SK-N-SH (cell line): ENCODE results near the gene ERGIC2. TPM values are rescaled to one million over a fixed set of nuclear protein-coding genes. Genes with fewer than 3 reads are reported as not detected.

Experiments
- CTCF ChIA-PET: fragments of 300-600, 350-600 bp; formaldehyde crosslinking; extraction: SDS; loops from one replicate; lab custom pipeline; 2021; lab: Yijun Ruan, JAX
- POLR2A ChIA-PET: fragments of 350-600 bp; sonication (Branson Sonifier 250); formaldehyde crosslinking; extraction: SDS; loops from one replicate; lab custom pipeline; 2020; ENCODE audit warnings: antibody characterized with exemption, inconsistent platforms; lab: Yijun Ruan, JAX
- DNase-seq: peaks from one replicate; pipeline ENCODE4 v3.0.0; 2012
- H2AFZ ChIP-seq: fragments of 200-600 bp; sonication (generic); 2 replicates; pipeline ENCODE4 v1.8.1; 2016; ENCODE audit warnings: antibody characterized with exemption, mild to moderate bottlenecking, low read depth
- H3F3A ChIP-seq: fragments of 200-600 bp; sonication (generic); replicated peaks from 2 replicates; pipeline ENCODE3; 2016; ENCODE audit warnings: antibody characterized with exemption, mild to moderate bottlenecking; ENCODE audit not compliant: insufficient read depth
- H3K27ac ChIP-seq, 2 experiments: fragments of 200-500 bp in 1 of 2; fragments of 200-600 bp in 1 of 2; sonication (Bioruptor generic) in 1 of 2; sonication (generic), shearing (Covaris generic) in 1 of 2; 2 replicates each; pipeline versions ENCODE4 v1.5.1 to v1.6.1; 2014 to 2016; ENCODE audit warnings: low read depth in 2 of 2, inconsistent platforms in 1 of 2, low read length in 1 of 2, mild to moderate bottlenecking in 1 of 2, mixed read lengths in 1 of 2
- H3K27me3 ChIP-seq: fragments of 200-600 bp; sonication (generic), shearing (Covaris generic); 2 replicates; pipeline ENCODE4 v1.6.1; 2016; ENCODE audit warnings: mixed run types; ENCODE audit not compliant: insufficient read depth
- H3K36me3 ChIP-seq, 2 experiments: fragments of 200-500 bp in 1 of 2; fragments of 200-600 bp in 1 of 2; sonication (Bioruptor generic) in 1 of 2; sonication (generic) in 1 of 2; replicated peaks in 1 of 2; 2 replicates each; pipeline versions ENCODE3 to v1.5.1; 2014 to 2016; ENCODE audit warnings: low read length in 1 of 2, mild to moderate bottlenecking in 1 of 2; ENCODE audit not compliant: insufficient read depth in 2 of 2, control insufficient read depth in 1 of 2
- H3K4me1 ChIP-seq, 2 experiments: fragments of 200-500 bp in 1 of 2; fragments of 200-600 bp in 1 of 2; sonication (Bioruptor generic) in 1 of 2; sonication (generic), shearing (Covaris generic) in 1 of 2; 2 replicates each; pipeline versions ENCODE4 v1.5.1 to v1.6.1; 2014 to 2016; ENCODE audit warnings: low read depth in 1 of 2, low read length in 1 of 2, mixed run types in 1 of 2; ENCODE audit not compliant: insufficient read depth in 2 of 2, control insufficient read depth in 1 of 2
- H3K4me2 ChIP-seq: fragments of 200-600 bp; sonication (generic), shearing (Covaris generic); 2 replicates; pipeline ENCODE4 v1.6.1; 2017; ENCODE audit warnings: mixed run types
- H3K4me3 ChIP-seq, 2 experiments: fragments of 200-500 bp in 1 of 2; fragments of 200-600 bp in 1 of 2; sonication (Bioruptor generic) in 1 of 2; sonication (generic), shearing (Covaris generic) in 1 of 2; 2 replicates each; pipeline versions ENCODE4 v1.5.1 to v1.8.1; 2014 to 2016; ENCODE audit warnings: low read depth in 2 of 2, inconsistent platforms in 1 of 2, low read length in 1 of 2, mild to moderate bottlenecking in 1 of 2, mixed read lengths in 1 of 2, moderate library complexity in 1 of 2
- H3K79me2 ChIP-seq: fragments of 200-600 bp; sonication (generic); 2 replicates; pipeline ENCODE4 v1.8.1; 2017; ENCODE audit warnings: mild to moderate bottlenecking; ENCODE audit not compliant: insufficient read depth
- H3K9ac ChIP-seq: fragments of 200-600 bp; sonication (generic); 2 replicates; pipeline ENCODE4 v1.6.1; 2017; ENCODE audit warnings: mixed run types
- H3K9me2 ChIP-seq: fragments of 200-600 bp; sonication (generic); 2 replicates; pipeline ENCODE4 v1.6.1; 2017; ENCODE audit warnings: mixed run types
- H3K9me3 ChIP-seq: fragments of 200-600 bp; sonication (generic); 2 replicates; pipeline ENCODE4 v1.6.1; 2017; ENCODE audit warnings: mixed run types, mild to moderate bottlenecking, moderate library complexity
- H4K20me1 ChIP-seq: fragments of 200-600 bp; sonication (generic); 2 replicates; pipeline ENCODE4 v1.6.1; 2017; ENCODE audit warnings: mild to moderate bottlenecking, mixed run types; ENCODE audit not compliant: insufficient read depth
- FOXJ3 ChIP-seq: sonication (generic); formaldehyde crosslinking; IDR thresholded peaks from 2 replicates; pipeline ENCODE4 v1.5.1; 2020; ENCODE audit warnings: mild to moderate bottlenecking, missing genetic modification reagents
- MXI1 ChIP-seq: IDR thresholded peaks from 2 replicates; pipeline ENCODE4 v1.6.1; 2012; ENCODE audit warnings: mild to moderate bottlenecking, low read depth, low read length, improper control_type of control experiment
- NFIC ChIP-seq: IDR thresholded peaks from 2 replicates; pipeline ENCODE4 v1.4.0; 2012; ENCODE audit warnings: borderline replicate concordance
- NRF1 ChIP-seq: IDR thresholded peaks from 2 replicates; pipeline ENCODE4 v1.6.1; 2012; ENCODE audit warnings: low read depth, mild to moderate bottlenecking, low read length
- RAD21 ChIP-seq: IDR thresholded peaks from 2 replicates; pipeline ENCODE4 v1.6.1; 2012; ENCODE audit warnings: mild to moderate bottlenecking, low read length
- REST ChIP-seq: IDR thresholded peaks from 2 replicates; pipeline ENCODE4 v1.6.1; 2012; ENCODE audit warnings: mild to moderate bottlenecking, low read depth, low read length, moderate library complexity
- SIN3A ChIP-seq: IDR thresholded peaks from 2 replicates; pipeline ENCODE4 v1.6.1; 2012; ENCODE audit warnings: low read depth, mild to moderate bottlenecking, low read length, moderate library complexity, borderline replicate concordance
- TAF1 ChIP-seq: IDR thresholded peaks from 2 replicates; pipeline ENCODE4 v1.6.1; 2012; ENCODE audit warnings: low read depth, mild to moderate bottlenecking, low read length, moderate library complexity, borderline replicate concordance
- TEAD4 ChIP-seq: IDR thresholded peaks from 2 replicates; pipeline ENCODE4 v1.4.0; 2012; ENCODE audit warnings: mild to moderate bottlenecking, borderline replicate concordance; ENCODE audit not compliant: insufficient read depth
- USF2 ChIP-seq: fragments of 150-350 bp; IDR thresholded peaks from 2 replicates; pipeline ENCODE4 v1.6.1; 2017; ENCODE audit warnings: antibody characterized with exemption, low read length, low read depth, borderline replicate concordance
- WGBS: methylation state at CpG from one replicate; pipeline ENCODE4 v1.1.6; 2017; ENCODE audit warnings: low lambda C conversion rate; 5-methylcytosine and 5-hydroxymethylcytosine counted together
- polyA plus RNA-seq, 3 experiments: library from polyadenylated mRNA; depleted of rRNA; stranded (reverse); fragments of >200 nt; gene quantifications; 2 replicates each; pipeline ENCODE4 v1.2.3, GENCODE V29; 2012
- TF ChIP-seq, protein P1 (sequence below): IDR thresholded peaks from 2 replicates; pipeline ENCODE4 v1.4.0; 2012; ENCODE audit warnings: low read depth, borderline replicate concordance
- TF ChIP-seq, protein P2 (sequence below): fragments of 150-350 bp; IDR thresholded peaks from 2 replicates; pipeline ENCODE4 v1.6.1; 2016; ENCODE audit warnings: mild to moderate bottlenecking, low read depth, low read length

The ERGIC2 gene
- polyA plus RNA-seq, 1 of the 3 experiments (the other 2 are of a cell fraction) = 22.1 TPM

DNA sequence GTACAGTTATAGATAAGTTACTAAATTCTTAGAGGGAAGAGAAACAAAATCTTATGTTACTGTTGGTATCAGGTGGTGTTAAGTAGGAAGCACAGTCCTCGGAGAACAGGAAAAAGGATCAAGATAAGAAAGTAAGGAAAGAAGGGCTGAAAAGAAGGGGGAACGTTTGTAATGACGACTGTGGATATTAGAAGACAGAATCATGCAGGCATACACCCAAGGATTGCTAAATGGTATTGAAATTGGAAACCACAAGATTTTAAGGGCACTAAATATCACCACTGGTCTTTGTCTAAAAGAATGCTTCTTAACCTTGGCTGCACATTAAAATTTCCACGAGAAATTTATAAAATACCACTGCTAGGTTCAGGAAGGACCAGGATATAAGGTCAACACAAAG lies 34.1 kb upstream of the ERGIC2 start:
- H3K9me3 ChIP-seq = no peaks in the 10 kb centered on the region
- H3K9ac ChIP-seq = no peak overlapping the region
- H3K4me1 ChIP-seq = no peaks in the 10 kb centered on the region
- H3K27me3 ChIP-seq = no peaks in the 10 kb centered on the region
- 19% methylated on average over 4 of the region's 4 CpGs for WGBS
- no peak overlapping the region for H3K4me3 ChIP-seq
- DNase-seq = no peak
- no peaks in the 10 kb centered on the region for H3K9me2 ChIP-seq
- no peaks in the 10 kb centered on the region for H3K36me3 ChIP-seq
- H2AFZ ChIP-seq = no peak overlapping the region
- H3F3A ChIP-seq = no peaks in the 10 kb centered on the region
- no peak overlapping the region for H3K27ac ChIP-seq
- H3K79me2 ChIP-seq = no peaks in the 10 kb centered on the region
- ChIA-PET POLR2A (no interaction called here), CTCF (no interaction called here)
- H3K4me2 ChIP-seq = no peak overlapping the region
- no peak for TF ChIP-seq NFIC
- TF ChIP-seq TEAD4 = no peak
- TF ChIP-seq, protein P1, sequence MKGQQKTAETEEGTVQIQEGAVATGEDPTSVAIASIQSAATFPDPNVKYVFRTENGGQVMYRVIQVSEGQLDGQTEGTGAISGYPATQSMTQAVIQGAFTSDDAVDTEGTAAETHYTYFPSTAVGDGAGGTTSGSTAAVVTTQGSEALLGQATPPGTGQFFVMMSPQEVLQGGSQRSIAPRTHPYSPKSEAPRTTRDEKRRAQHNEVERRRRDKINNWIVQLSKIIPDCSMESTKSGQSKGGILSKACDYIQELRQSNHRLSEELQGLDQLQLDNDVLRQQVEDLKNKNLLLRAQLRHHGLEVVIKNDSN = no peak
- TF ChIP-seq, protein P2, sequence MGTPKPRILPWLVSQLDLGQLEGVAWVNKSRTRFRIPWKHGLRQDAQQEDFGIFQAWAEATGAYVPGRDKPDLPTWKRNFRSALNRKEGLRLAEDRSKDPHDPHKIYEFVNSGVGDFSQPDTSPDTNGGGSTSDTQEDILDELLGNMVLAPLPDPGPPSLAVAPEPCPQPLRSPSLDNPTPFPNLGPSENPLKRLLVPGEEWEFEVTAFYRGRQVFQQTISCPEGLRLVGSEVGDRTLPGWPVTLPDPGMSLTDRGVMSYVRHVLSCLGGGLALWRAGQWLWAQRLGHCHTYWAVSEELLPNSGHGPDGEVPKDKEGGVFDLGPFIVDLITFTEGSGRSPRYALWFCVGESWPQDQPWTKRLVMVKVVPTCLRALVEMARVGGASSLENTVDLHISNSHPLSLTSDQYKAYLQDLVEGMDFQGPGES = no peak
- TF ChIP-seq RAD21 = no peak
- TF ChIP-seq NRF1 = no peak
- TF ChIP-seq MXI1 = no peak
- no peak for TF ChIP-seq FOXJ3 (CRISPR knock-in tag)
- no peak for TF ChIP-seq REST
- no peak for TF ChIP-seq SIN3A
- TF ChIP-seq TAF1 = no peak
- no peak for TF ChIP-seq USF2
- no peaks in the 10 kb centered on the region for H4K20me1 ChIP-seq
